ENCODE data around the gene MPC1L. TPM values are rescaled to one million over a fixed set of nuclear protein-coding genes. Genes with fewer than 3 reads are reported as not detected.
A peak's percentile ranks its signal among the peaks of the same experiment; 100 is the strongest.
"Not testable (repeated sequence)": the region's sequence is repeated elsewhere in the genome, so short reads cannot be mapped to it uniquely, and the experiment has no call there.

Gene MPC1L
- total RNA-seq, 2 donors from 2014 or later, result not detected

- H3K36me3 ChIP-seq, result no peaks in the 10 kb centered on the region
- TF ChIP-seq CTCF (IDR thresholded peaks at IDR 0.05), result no peak
- H3K4me3 ChIP-seq, result peak overlapping the region; percentile 63 to 75
- H3K4me1 ChIP-seq, result peaks cover 0 to 10% of the 10 kb centered on the region in 2 donors
- peak overlapping the region; percentile 84 to 88 for H3K27ac ChIP-seq
- H3K9me3 ChIP-seq, result no peaks in the 10 kb centered on the region
- H3K27me3 ChIP-seq, result no peaks in the 10 kb centered on the region
- no peak for DNase-seq (ENCODE audit: low spot score)
These were observed 43.2 kb upstream of the MPC1L start for GRCh38 chrX:40579900-40580536.

DNA sequence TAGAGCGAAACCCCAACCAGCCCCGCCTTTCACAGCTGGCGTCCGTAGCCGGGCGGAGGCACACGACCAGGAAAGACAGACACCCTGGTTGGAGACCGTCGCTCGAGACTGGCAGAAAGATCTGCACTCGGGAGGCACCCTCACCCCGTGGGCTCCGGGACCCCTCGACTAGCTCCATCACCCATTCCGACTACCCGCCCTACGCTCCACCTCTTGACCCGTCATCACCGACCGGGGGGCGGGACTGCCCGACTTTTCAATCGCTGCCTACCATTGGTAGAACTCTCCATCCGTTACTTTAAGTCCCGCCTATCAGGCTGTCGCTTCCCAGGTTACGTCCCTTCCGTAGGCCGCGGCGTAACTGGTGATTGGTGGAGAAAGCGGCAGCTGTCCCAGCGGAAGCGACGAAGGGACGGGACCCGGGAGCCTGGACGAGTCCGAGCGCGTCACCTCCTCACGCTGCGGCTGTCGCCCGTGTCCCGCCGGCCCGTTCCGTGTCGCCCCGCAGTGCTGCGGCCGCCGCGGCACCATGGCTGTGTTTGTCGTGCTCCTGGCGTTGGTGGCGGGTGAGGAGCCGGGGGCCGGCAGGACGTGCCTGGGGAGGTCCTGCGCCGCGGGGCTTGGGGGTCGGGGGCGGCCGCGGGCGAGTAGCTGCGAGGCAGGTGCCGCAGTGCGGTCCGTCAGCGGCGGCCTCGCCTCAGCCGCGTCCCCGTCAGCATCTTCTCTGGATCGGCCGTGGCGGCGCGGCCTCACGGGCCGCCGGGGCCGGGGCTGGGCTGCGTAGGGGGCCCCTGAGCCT, 42.5 kb upstream of the MPC1L start, which contains the start of gene ATP6AP2:
Gene ATP6AP2 (plus strand): TSS at position 434 of the 799 bp plus-strand sequence. CDS start 96 bp downstream, at position 530.
- peak; percentile 96 for DNase-seq (ENCODE audit: low spot score)
- no peak for TF ChIP-seq CTCF (IDR thresholded peaks at IDR 0.05)
- no peaks in the 10 kb centered on the region for H3K27me3 ChIP-seq

GRCh38 chrX:40581336-40581920, 41.8 kb upstream of the MPC1L start:
- no peaks in the 10 kb centered on the region for H3K9me3 ChIP-seq
- no peak for DNase-seq (ENCODE audit: low spot score)
- peaks cover 0 to 10% of the 10 kb centered on the region in 2 donors for H3K4me1 ChIP-seq
- H3K4me3 ChIP-seq, result peak overlapping the region; percentile 63 to 75
- no peaks in the 10 kb centered on the region for H3K36me3 ChIP-seq
- peak overlapping the region; percentile 84 to 88 for H3K27ac ChIP-seq
- no peaks in the 10 kb centered on the region for H3K27me3 ChIP-seq
- no peak for TF ChIP-seq CTCF (IDR thresholded peaks at IDR 0.05)

More for the DNA sequence above, 42.5 kb upstream of the MPC1L start, which contains the start of gene ATP6AP2:
- peaks cover 0 to 10% of the 10 kb centered on the region in 2 donors for H3K4me1 ChIP-seq
- H3K9me3 ChIP-seq, result no peaks in the 10 kb centered on the region
- peak within 1 kb of the TSS; percentile 63 to 75 for H3K4me3 ChIP-seq
- H3K36me3 ChIP-seq, result no peaks in the 10 kb centered on the region
- peak within 1 kb of the TSS; percentile 84 to 88 for H3K27ac ChIP-seq

- H3K4me1 ChIP-seq, result peaks cover 0 to 10% of the 10 kb centered on the region in 2 donors
- not testable (repeated sequence) for H3K4me3 ChIP-seq; H3K27me3 ChIP-seq; H3K9me3 ChIP-seq; H3K27ac ChIP-seq; H3K36me3 ChIP-seq; DNase-seq (ENCODE audit: low spot score)
These were observed 41.0 kb upstream of the MPC1L start for GRCh38 chrX:40582178-40582577.

DNA sequence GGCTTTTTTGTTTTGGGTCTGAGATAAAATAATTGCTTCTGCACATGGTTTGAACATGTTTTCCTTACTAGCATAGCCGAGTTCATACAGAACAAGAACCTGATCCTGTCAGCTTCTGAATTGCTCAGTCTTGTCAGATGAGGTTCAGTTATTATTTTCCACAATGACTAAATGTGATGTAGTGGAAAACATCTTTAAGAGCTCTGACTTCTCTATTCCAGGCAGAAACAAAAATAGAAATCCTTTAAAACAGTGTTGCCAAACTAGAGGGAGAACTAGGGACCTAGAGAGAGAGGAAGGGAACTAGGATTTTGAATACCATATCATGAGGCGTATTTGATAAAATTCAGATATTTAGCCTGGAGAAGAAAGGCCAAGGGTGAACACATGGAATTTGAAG, 40.4 kb upstream of the MPC1L start:
- Histone ChIP-seq H3K27ac (no peak overlapping the region), H3K9me3 (no peaks in the 10 kb centered on the region), H3K4me3 (no peak overlapping the region), H3K4me1 (peaks cover 0 to 10% of the 10 kb centered on the region in 2 donors), H3K27me3 (no peaks in the 10 kb centered on the region), H3K36me3 (no peaks in the 10 kb centered on the region)
- no peak for DNase-seq (ENCODE audit: low spot score)
- no peak for TF ChIP-seq CTCF (IDR thresholded peaks at IDR 0.05)

GRCh38 chrX:40587623-40588022, 35.6 kb upstream of the MPC1L start:
- H3K4me3 ChIP-seq; H3K27me3 ChIP-seq; H3K27ac ChIP-seq; DNase-seq (ENCODE audit: low spot score); H3K4me1 ChIP-seq; H3K9me3 ChIP-seq: not testable (repeated sequence)
- peaks cover 15% of the 10 kb centered on the region for H3K36me3 ChIP-seq

DNA sequence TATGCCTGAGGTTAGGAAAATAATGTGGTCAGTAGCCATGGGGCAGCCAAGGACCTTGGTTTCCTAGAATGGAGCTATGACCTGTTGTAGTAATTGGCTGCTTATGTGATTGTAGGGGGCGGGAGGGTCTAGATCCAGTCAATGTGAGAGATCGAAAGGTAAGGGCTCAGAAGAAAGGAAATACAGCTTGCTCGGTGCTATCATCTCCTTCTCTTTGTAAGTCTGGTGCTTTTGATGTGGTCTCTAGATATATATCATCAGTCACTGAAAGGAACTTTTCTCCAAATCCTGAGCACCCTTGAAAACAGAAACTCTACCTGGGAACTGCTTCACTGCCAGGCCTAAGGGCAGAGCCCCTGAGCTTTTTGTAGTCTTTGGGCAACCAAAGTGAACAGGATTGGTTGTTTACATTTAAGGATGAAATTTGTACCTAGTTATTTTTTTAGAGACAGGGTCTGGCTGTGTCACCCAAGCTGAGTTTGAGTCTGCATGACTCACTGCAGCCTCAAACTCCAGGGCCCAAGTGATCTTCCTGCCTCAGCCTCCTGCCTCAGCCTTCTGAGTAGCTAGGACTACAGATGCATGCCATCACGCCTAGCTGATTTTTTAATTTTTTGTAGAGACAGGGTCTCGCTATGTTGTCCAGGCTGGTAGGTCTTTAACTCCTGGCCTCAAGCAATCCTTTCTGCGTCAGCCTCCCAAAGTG, 33.5 kb upstream of the MPC1L start:
- not testable (repeated sequence) for H3K4me3 ChIP-seq; DNase-seq (ENCODE audit: low spot score); H3K4me1 ChIP-seq; H3K9me3 ChIP-seq; H3K27me3 ChIP-seq; H3K27ac ChIP-seq
- peaks cover 27% of the 10 kb centered on the region for H3K36me3 ChIP-seq

Data from right atrium auricular region (tissue), 2 donors.